Testis (tissue), 2 donors: ENCODE data around the gene IGFBP5.

Experiments used
- POLR2A ChIP-seq: fragments of 450-650 bp; IDR thresholded peaks from one replicate; pipeline ENCODE4 v1.6.1; 2017; ENCODE audit warnings: antibody characterized with exemption, mild to moderate bottlenecking, moderate library complexity
- TF ChIP-seq, protein P1 (sequence below), 3 experiments: fragments of 450-650 bp in 2 of 3; fragments of 200-600 bp in 1 of 3; sonication (generic) in 1 of 3; IDR thresholded peaks; one replicate each; pipeline ENCODE4 v1.5.1; 2016 to 2019; ENCODE audit warnings: antibody characterized with exemption in 3 of 3, mild to moderate bottlenecking in 2 of 3, moderate library complexity in 1 of 3

DNA sequence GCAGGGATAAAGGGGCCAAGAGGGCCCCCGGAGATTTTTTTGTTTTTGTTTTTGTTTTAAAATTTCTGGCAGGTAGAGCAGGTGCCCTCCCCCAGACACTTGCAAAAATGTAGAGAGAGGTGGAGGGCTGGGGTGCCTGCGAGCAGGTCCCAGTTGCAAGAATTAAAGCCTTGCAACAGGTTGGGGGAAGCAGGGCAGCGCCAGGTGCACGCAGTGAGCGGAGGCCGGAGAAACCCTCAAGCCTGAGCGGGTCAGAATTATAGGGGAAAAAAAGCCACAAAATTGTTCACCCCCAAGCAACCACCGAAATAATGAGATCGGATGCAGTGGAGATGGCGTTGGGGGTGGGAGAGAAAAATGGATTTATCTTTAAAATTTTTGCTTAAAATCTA lies 527 bp downstream of the IGFBP5 start:
- TF ChIP-seq, protein P1, sequence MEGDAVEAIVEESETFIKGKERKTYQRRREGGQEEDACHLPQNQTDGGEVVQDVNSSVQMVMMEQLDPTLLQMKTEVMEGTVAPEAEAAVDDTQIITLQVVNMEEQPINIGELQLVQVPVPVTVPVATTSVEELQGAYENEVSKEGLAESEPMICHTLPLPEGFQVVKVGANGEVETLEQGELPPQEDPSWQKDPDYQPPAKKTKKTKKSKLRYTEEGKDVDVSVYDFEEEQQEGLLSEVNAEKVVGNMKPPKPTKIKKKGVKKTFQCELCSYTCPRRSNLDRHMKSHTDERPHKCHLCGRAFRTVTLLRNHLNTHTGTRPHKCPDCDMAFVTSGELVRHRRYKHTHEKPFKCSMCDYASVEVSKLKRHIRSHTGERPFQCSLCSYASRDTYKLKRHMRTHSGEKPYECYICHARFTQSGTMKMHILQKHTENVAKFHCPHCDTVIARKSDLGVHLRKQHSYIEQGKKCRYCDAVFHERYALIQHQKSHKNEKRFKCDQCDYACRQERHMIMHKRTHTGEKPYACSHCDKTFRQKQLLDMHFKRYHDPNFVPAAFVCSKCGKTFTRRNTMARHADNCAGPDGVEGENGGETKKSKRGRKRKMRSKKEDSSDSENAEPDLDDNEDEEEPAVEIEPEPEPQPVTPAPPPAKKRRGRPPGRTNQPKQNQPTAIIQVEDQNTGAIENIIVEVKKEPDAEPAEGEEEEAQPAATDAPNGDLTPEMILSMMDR (IDR thresholded peaks at IDR 0.05) = no peak
- TF ChIP-seq POLR2A = no peak
